Uterus (tissue), 4 donors: Measurements from ENCODE around the gene METTL4. TPM values are rescaled to one million over a fixed set of nuclear protein-coding genes. Genes with fewer than 3 reads are reported as not detected.

Experiments used
- DNase-seq, 2 donors: peaks; one replicate each; pipeline ENCODE4 v3.0.0-alpha.2; 2019 to 2020
- H3K27ac ChIP-seq, 2 donors: fragments of 200-600 bp; sonication (generic); 1 replicate in 1 of 2; 2 replicates in 1 of 2; pipeline ENCODE4 v1.5.1; 2016 to 2018
- H3K27me3 ChIP-seq, 2 donors: fragments of 200-600 bp; sonication (generic); one replicate each; pipeline ENCODE4 v1.5.1; 2018 to 2019; ENCODE audit warnings: control low read depth in 1 of 2
- H3K36me3 ChIP-seq, 2 donors: fragments of 200-600 bp; sonication (generic); one replicate each; pipeline ENCODE4 v1.5.1; 2019; ENCODE audit warnings: control low read depth in 1 of 2
- H3K4me1 ChIP-seq, 2 donors: fragments of 200-600 bp; sonication (generic); one replicate each; pipeline ENCODE4 v1.5.1; 2018 to 2019; ENCODE audit warnings: control low read depth in 1 of 2
- H3K4me3 ChIP-seq, 2 donors: fragments of 200-600 bp; sonication (generic); 1 replicate in 1 of 2; 2 replicates in 1 of 2; pipeline ENCODE4 v1.5.1; 2018 to 2019; ENCODE audit warnings: mild to moderate bottlenecking in 1 of 2
- H3K9me3 ChIP-seq, 2 donors: fragments of 200-600 bp; sonication (generic); one replicate each; pipeline ENCODE4 v1.5.1; 2019; ENCODE audit warnings: control low read depth in 1 of 2
- POLR2A ChIP-seq, 2 donors: fragments of 450-650 bp; IDR thresholded peaks; one replicate each; pipeline ENCODE4 v1.6.1; 2016; ENCODE audit warnings: antibody characterized with exemption in 2 of 2, mild to moderate bottlenecking in 1 of 2, moderate library complexity in 1 of 2
- intact Hi-C: fragments of 100-400 bp; cut with DNase I; formaldehyde crosslinking; loops from one replicate; pipeline ENCODE4 v1.15.1; 2023; ENCODE audit warnings: low total_unique reads
- total RNA-seq, 4 donors: library from RNA; depleted of rRNA in 3 of 4; stranded (reverse); fragments of >200 nt in 3 of 4; gene quantifications; one replicate each; pipeline versions ENCODE4 v1.1.0 to v1.2.4, GENCODE V29; 2014 to 2023
- TF ChIP-seq, protein P1 (sequence below), 4 experiments: fragments of 200-600 bp in 2 of 4; fragments of 450-650 bp in 2 of 4; sonication (generic) in 2 of 4; IDR thresholded peaks; one replicate each; pipeline ENCODE4 v1.5.1; 2016 to 2019; ENCODE audit warnings: antibody characterized with exemption in 4 of 4, mild to moderate bottlenecking in 2 of 4, moderate library complexity in 1 of 4
- donor health status: DM: yes; HTN: yes; CAD: no.

The METTL4 gene
- total RNA-seq, 4 donors from 2014 or later = 6.7 to 22.9 (median 18.5) TPM

DNA sequence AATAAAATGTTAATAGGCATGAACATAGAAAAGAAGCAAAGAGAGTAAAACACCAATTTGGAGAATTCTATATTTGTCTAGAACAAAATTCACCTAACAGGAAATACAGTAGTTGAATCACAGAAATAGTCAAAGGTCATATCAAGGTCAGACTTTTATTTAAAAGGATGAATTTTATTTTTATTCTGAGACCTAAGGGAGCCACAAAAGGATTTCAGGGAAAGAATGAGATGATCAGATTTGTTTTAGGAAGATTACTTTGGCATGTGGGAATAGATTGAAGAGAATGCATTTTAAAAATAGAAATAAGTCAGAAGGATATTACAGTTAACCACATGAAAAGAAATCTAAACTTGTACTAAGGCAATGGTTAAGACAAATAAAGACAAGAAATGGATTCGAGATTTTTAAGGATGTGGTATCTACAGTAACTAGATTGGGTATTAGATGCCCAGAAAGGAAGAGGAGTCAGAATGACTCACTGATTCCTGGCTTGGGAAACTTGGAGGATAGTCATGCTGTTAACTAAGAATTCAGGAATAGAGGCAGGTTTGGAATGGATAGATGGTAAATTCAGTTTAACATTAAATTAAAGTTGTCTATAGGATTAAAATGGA lies 56.0 kb downstream of the METTL4 start:
- intact Hi-C loops = no loop called here
- TF ChIP-seq, protein P1, sequence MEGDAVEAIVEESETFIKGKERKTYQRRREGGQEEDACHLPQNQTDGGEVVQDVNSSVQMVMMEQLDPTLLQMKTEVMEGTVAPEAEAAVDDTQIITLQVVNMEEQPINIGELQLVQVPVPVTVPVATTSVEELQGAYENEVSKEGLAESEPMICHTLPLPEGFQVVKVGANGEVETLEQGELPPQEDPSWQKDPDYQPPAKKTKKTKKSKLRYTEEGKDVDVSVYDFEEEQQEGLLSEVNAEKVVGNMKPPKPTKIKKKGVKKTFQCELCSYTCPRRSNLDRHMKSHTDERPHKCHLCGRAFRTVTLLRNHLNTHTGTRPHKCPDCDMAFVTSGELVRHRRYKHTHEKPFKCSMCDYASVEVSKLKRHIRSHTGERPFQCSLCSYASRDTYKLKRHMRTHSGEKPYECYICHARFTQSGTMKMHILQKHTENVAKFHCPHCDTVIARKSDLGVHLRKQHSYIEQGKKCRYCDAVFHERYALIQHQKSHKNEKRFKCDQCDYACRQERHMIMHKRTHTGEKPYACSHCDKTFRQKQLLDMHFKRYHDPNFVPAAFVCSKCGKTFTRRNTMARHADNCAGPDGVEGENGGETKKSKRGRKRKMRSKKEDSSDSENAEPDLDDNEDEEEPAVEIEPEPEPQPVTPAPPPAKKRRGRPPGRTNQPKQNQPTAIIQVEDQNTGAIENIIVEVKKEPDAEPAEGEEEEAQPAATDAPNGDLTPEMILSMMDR (IDR thresholded peaks at IDR 0.05) = no peak
- no peak for TF ChIP-seq POLR2A (IDR thresholded peaks at IDR 0.05)
- no peaks in the 10 kb centered on the region for H3K4me1 ChIP-seq
- H3K36me3 ChIP-seq = no peaks in the 10 kb centered on the region
- DNase-seq = no peak
- no peaks in the 10 kb centered on the region for H3K9me3 ChIP-seq
- H3K27ac ChIP-seq = peak overlapping the region in 1 of 2 donors; percentile 16
- no peak overlapping the region for H3K4me3 ChIP-seq
- no peaks in the 10 kb centered on the region for H3K27me3 ChIP-seq

DNA sequence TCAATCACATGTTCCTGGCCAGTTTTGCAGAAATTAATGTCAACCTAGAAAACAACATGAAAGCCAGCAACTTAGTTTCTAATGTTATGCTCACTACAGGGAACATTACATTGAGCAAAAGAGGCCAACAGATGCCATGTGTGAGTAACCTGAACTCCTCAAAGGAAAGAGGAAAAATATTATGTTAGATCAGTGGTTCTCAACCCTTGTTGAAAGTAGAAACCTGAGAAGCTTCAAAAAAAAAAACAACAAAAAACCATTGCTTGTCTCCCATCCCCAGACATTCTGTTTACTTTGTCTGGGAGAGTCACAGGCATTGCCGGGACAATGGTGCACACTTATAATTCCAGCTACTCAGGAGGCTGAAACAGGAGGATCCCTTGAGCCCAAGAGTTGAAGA lies 57.7 kb downstream of the METTL4 start:
- H3K4me3 ChIP-seq = no peak overlapping the region
- intact Hi-C loops = no loop called here

DNA sequence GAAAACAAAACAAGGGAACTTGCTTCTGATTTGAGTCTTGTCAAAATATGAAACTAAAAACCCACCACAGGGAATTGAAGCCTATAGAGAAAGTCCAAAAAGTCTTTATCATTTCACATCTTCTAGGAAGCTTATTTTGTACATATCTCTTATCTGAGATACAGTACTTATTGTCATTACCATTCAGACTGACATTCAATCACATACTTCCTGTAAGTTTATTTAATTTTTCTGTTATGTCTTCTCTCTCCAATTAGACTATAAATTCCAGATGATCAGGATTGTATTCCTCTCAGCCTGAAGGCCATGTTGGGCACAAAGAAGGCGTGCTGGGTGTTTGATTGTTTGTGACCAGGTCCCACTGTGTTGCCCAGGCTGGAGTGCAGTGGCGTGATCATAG lies 59.2 kb downstream of the METTL4 start:
- Histone ChIP-seq H3K9me3 (no peaks in the 10 kb centered on the region), H3K36me3 (no peaks in the 10 kb centered on the region), H3K4me1 (no peaks in the 10 kb centered on the region), H3K27ac (no peak overlapping the region), H3K4me3 (no peak overlapping the region), H3K27me3 (no peaks in the 10 kb centered on the region)
- no peak for TF ChIP-seq POLR2A (IDR thresholded peaks at IDR 0.05)
- TF ChIP-seq, protein P1 (IDR thresholded peaks at IDR 0.05) = no peak
- DNase-seq = no peak
- intact Hi-C loops = no loop called here

More for the DNA sequence above, 57.7 kb downstream of the METTL4 start:
- Histone ChIP-seq H3K36me3 (no peaks in the 10 kb centered on the region), H3K4me1 (no peaks in the 10 kb centered on the region), H3K9me3 (no peaks in the 10 kb centered on the region), H3K27ac (no peak overlapping the region), H3K27me3 (no peaks in the 10 kb centered on the region)
- TF ChIP-seq, protein P1 (IDR thresholded peaks at IDR 0.05) = no peak
- TF ChIP-seq POLR2A (IDR thresholded peaks at IDR 0.05) = no peak
- DNase-seq = no peak

- Histone ChIP-seq H3K4me3 (no peak overlapping the region), H3K9me3 (no peaks in the 10 kb centered on the region), H3K27ac (no peak overlapping the region), H3K27me3 (no peaks in the 10 kb centered on the region), H3K4me1 (no peaks in the 10 kb centered on the region), H3K36me3 (no peaks in the 10 kb centered on the region)
- intact Hi-C loops = no loop called here
- no peak for DNase-seq
- no peak for TF ChIP-seq POLR2A (IDR thresholded peaks at IDR 0.05)
- TF ChIP-seq, protein P1 (IDR thresholded peaks at IDR 0.05) = no peak
Measured at GRCh38 chr18:2511451-2511850, 59.9 kb downstream of the METTL4 start.

DNA sequence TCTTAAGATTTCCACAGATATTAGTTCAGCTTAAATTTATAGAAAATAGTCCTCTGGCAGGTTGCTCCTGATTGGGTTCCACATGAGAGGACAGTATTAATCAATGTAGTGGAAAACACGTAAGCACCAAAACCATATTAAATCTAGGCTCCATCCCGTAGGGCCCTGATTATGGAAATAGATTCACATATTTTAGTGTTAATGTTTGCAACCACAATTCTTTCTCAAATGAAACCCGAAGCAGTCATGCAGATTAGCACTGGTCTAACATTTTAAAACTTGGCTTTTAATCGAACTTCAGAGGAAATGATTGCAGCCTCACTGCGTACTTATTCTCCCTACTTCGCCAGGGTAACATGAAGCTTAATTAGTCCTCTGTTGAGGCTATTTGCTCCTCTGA lies 60.9 kb downstream of the METTL4 start:
- Histone ChIP-seq H3K36me3 (no peaks in the 10 kb centered on the region), H3K4me1 (no peaks in the 10 kb centered on the region), H3K27ac (no peak overlapping the region), H3K9me3 (no peaks in the 10 kb centered on the region), H3K27me3 (no peaks in the 10 kb centered on the region), H3K4me3 (no peak overlapping the region)
- DNase-seq = no peak
- no peak for TF ChIP-seq POLR2A (IDR thresholded peaks at IDR 0.05)
- TF ChIP-seq, protein P1 (IDR thresholded peaks at IDR 0.05) = no peak
- intact Hi-C loops = no loop called here
